PC-3 (cell line): ENCODE data around the gene SPATA46. TPM values are rescaled to one million over a fixed set of nuclear protein-coding genes. Genes with fewer than 3 reads are reported as not detected.

Source experiments
- ATAC-seq: fragments of 200-7000 bp; cut with Tn5 transposase; 2 replicates; pipeline ENCODE4 v1.9.1; 2020; ENCODE audit warnings: mild to moderate bottlenecking, moderate library complexity
- BruUV-seq: library from RNA; stranded (reverse); fragments of 400-500 nt; replicated peaks from 2 replicates; lab custom pipeline; 2021; lab: Mats Ljungman, UMichigan
- CTCF ChIA-PET: fragments of 300-600 bp; sonication (Branson Sonifier 250); formaldehyde crosslinking; loops from one replicate; lab custom pipeline; 2022; ENCODE audit warnings: antibody characterized with exemption; lab: Charles Lee
- POLR2A ChIA-PET: fragments of 300-600 bp; sonication (Branson Sonifier 250); formaldehyde crosslinking; loops from one replicate; lab custom pipeline; 2022; ENCODE audit warnings: antibody characterized with exemption; ENCODE audit not compliant: unreplicated experiment; lab: Charles Lee
- DNase-seq: peaks from one replicate; pipeline ENCODE4 v3.0.0-alpha.2; 2015
- H2AFZ ChIP-seq: fragments of 300-600 bp; sonication (generic); 2 replicates; pipeline ENCODE4 v1.6.0; 2016; ENCODE audit warnings: antibody characterized with exemption, low read length
- H3F3A ChIP-seq: fragments of 300-600 bp; sonication (generic); one replicate; pipeline ENCODE4 v1.6.0; 2017; ENCODE audit warnings: antibody characterized with exemption, low read length, control low read depth, mild to moderate bottlenecking; ENCODE audit not compliant: unreplicated experiment
- H3K27ac ChIP-seq: fragments of 300-600 bp; sonication (generic); 2 replicates; pipeline ENCODE4 v1.5.1; 2016; ENCODE audit warnings: mild to moderate bottlenecking, low read length
- H3K27me3 ChIP-seq: fragments of 300-600 bp; sonication (generic); 2 replicates; pipeline ENCODE4 v1.6.1; 2016; ENCODE audit warnings: low read length, mixed read lengths
- H3K36me3 ChIP-seq: fragments of 300-600 bp; sonication (generic); 2 replicates; pipeline ENCODE4 v1.6.1; 2016; ENCODE audit warnings: low read depth, mixed run types, low read length, mixed read lengths
- H3K4me1 ChIP-seq: fragments of 300-600 bp; sonication (generic); 2 replicates; pipeline ENCODE4 v1.5.1; 2016; ENCODE audit warnings: low read length; ENCODE audit not compliant: insufficient read depth
- H3K4me2 ChIP-seq: fragments of 300-600 bp; sonication (generic); 2 replicates; pipeline ENCODE4 v1.6.0; 2016; ENCODE audit warnings: low read length
- H3K4me3 ChIP-seq: fragments of 300-600 bp; sonication (generic); 2 replicates; pipeline ENCODE4 v1.5.1; 2016; ENCODE audit warnings: mild to moderate bottlenecking, low read length, mixed read lengths
- H3K79me2 ChIP-seq: fragments of 300-600 bp; sonication (generic); 2 replicates; pipeline ENCODE4 v1.6.1; 2017; ENCODE audit warnings: low read length, mixed read lengths
- H3K9ac ChIP-seq: fragments of 300-600 bp; sonication (generic); 2 replicates; pipeline ENCODE4 v1.6.0; 2016; ENCODE audit warnings: mild to moderate bottlenecking, low read length
- H3K9me2 ChIP-seq: fragments of 300-600 bp; sonication (generic); replicated peaks from 2 replicates; pipeline ENCODE4 v1.6.1; 2016; ENCODE audit warnings: mixed run types, low read length, mixed read lengths
- H3K9me3 ChIP-seq: fragments of 300-600 bp; sonication (generic); 2 replicates; pipeline ENCODE4 v1.6.1; 2016; ENCODE audit warnings: low read length, mixed read lengths
- H4K20me1 ChIP-seq: fragments of 300-600 bp; sonication (generic); 2 replicates; pipeline ENCODE4 v1.6.1; 2016; ENCODE audit warnings: low read length, mixed read lengths
- EZH2 ChIP-seq: fragments of 300-600 bp; sonication (generic); IDR thresholded peaks from one replicate; pipeline ENCODE4 v1.6.1; 2017; ENCODE audit warnings: antibody characterized with exemption, mild to moderate bottlenecking, low read length; ENCODE audit not compliant: unreplicated experiment
- EZH2phosphoT487 ChIP-seq: fragments of 300-600 bp; sonication (generic); IDR thresholded peaks from 2 replicates; pipeline ENCODE4 v1.6.1; 2018; ENCODE audit warnings: mild to moderate bottlenecking, antibody characterized with exemption, low read length, borderline replicate concordance
- intact Hi-C: fragments of 100-400 bp; cut with micrococcal nuclease; formaldehyde crosslinking; loops from 2 replicates; pipeline ENCODE4 v1.9.0; 2023
- total RNA-seq: library from RNA; depleted of rRNA; stranded (reverse); fragments of >200 nt; gene quantifications from 2 replicates; pipeline ENCODE4 v1.2.3, GENCODE V29; 2014
- TF ChIP-seq, protein P1 (sequence below): fragments of 300-600 bp; sonication (generic); conservative IDR thresholded peaks from 2 replicates; pipeline ENCODE4 v1.5.1; 2017; ENCODE audit warnings: antibody characterized with exemption, low read depth, mild to moderate bottlenecking, low read length

SPATA46 gene
- total RNA-seq, 1 experiment from 2014 or later: not detected

DNA sequence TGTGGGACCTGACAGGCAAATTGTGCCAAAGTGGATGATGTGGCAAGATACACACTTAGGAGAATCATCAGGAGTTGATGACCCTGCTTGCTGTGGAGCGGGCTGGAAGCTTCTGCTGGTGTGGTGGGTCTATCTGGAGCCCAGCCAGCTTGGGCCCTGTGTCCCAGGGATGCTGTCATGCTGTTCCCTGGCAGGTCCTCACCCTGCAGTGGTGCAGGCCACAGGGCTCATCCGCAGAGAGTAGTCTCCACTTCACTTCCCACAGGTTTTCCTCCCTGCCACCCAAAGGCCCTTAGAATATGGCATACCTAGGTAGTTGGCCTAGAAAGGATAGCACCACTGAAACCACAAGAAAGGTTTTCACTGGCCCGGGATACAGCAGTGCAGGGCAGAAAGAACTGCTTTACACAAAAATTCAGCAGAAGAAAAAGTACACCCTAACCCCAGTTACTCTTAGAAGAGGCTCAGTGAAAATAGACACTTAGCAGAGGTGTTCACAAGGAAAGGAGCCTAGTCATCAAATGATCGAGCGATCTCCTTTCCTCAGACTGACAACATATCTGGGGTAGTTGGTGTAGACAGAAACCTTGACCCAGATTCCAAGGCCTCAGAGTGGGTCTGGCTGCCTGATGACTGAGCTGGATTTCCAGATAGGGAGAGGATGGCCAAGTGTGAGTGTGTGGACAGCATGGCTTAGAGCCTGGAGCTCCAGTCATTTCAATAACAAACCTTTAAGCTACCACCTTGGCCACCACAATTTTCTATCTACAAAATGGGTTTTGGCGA, 3.6 kb upstream of the SPATA46 start:
- ChIA-PET CTCF (interaction anchor here (1.5 kb wide), 1 partner anchor 23 kb away, joined by 5 read pairs; no protein-coding TSS in a partner anchor), POLR2A (no interaction called here)

DNA sequence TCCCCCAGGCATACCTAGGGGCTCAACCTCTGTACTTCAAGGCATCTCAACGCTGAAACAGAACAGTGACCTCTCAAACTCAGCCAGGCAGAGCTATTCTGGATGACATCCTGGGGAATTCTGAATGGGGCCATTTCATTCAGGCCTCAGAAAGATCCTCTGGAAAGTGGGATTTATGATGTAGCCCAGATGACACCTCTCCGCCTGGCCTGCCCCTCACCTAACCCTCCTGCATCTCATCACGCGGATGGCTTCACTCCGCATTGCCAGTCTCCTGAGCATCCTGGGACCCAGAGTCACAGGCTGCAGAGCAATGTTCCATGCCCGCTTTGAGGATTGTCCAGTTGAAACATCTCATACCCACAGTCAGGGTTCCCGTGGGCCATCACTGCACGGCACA, 1.2 kb downstream of the SPATA46 start:
- Histone ChIP-seq H3F3A (no peaks in the 10 kb centered on the region), H3K79me2 (no peaks in the 10 kb centered on the region), H3K4me3 (no peak overlapping the region), H3K4me2 (no peak overlapping the region), H3K9ac (no peak overlapping the region), H3K4me1 (peaks cover 33% of the 10 kb centered on the region), H3K9me2 (no peaks in the 10 kb centered on the region), H2AFZ (no peak overlapping the region), H3K9me3 (no peaks in the 10 kb centered on the region), H4K20me1 (no peaks in the 10 kb centered on the region), H3K36me3 (no peaks in the 10 kb centered on the region), H3K27me3 (no peaks in the 10 kb centered on the region), H3K27ac (no peak overlapping the region)
- TF ChIP-seq, protein P1, sequence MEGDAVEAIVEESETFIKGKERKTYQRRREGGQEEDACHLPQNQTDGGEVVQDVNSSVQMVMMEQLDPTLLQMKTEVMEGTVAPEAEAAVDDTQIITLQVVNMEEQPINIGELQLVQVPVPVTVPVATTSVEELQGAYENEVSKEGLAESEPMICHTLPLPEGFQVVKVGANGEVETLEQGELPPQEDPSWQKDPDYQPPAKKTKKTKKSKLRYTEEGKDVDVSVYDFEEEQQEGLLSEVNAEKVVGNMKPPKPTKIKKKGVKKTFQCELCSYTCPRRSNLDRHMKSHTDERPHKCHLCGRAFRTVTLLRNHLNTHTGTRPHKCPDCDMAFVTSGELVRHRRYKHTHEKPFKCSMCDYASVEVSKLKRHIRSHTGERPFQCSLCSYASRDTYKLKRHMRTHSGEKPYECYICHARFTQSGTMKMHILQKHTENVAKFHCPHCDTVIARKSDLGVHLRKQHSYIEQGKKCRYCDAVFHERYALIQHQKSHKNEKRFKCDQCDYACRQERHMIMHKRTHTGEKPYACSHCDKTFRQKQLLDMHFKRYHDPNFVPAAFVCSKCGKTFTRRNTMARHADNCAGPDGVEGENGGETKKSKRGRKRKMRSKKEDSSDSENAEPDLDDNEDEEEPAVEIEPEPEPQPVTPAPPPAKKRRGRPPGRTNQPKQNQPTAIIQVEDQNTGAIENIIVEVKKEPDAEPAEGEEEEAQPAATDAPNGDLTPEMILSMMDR: no peak
- no peak for TF ChIP-seq EZH2phosphoT487
- TF ChIP-seq EZH2: no peak
- POLR2A ChIA-PET: no interaction called here
- ATAC-seq (no peak), DNase-seq (no peak)
- BruUV-seq: no TSS peak
- intact Hi-C loops: no loop called here
- CTCF ChIA-PET: no interaction called here

More for the DNA sequence above, 3.6 kb upstream of the SPATA46 start:
- H3K4me1 ChIP-seq: peaks cover 27% of the 10 kb centered on the region
- H3F3A ChIP-seq: no peaks in the 10 kb centered on the region
- no peaks in the 10 kb centered on the region for H4K20me1 ChIP-seq
- TF ChIP-seq EZH2 (no peak), EZH2phosphoT487 (no peak)
- H3K9me3 ChIP-seq: no peaks in the 10 kb centered on the region
- BruUV-seq: no TSS peak
- no peak overlapping the region for H2AFZ ChIP-seq
- H3K4me2 ChIP-seq: no peak overlapping the region
- DNase-seq (peak; percentile 37), ATAC-seq (no peak)
- no peaks in the 10 kb centered on the region for H3K36me3 ChIP-seq
- no peaks in the 10 kb centered on the region for H3K9me2 ChIP-seq
- no peak overlapping the region for H3K9ac ChIP-seq
- no peak overlapping the region for H3K4me3 ChIP-seq
- intact Hi-C loops: no loop called here
- H3K27ac ChIP-seq: peak overlapping the region; percentile 95
- H3K79me2 ChIP-seq: no peaks in the 10 kb centered on the region
- no peaks in the 10 kb centered on the region for H3K27me3 ChIP-seq

DNA sequence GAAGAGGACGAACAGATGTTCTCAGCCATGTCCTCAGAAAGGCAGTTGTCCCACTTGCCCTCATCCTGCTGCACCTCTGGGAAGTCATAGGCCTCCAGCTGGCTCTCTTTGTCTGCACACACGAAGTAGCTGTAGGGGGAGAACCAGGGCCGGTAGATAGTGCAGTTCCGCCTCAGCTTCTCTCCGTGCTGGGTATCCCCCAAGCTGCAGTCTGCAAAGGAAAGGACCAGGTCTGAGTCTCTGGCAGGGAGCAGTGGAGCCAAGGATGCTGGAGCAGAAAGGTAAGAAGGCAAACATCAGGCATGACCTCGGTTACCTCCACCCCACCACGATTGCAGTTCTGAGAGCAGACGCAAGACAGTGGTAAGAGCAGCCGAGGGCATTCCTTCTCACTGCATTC, 2.2 kb downstream of the SPATA46 start:
- no peak overlapping the region for H2AFZ ChIP-seq
- H3K4me1 ChIP-seq: peaks cover 28% of the 10 kb centered on the region
- H3K27ac ChIP-seq: no peak overlapping the region
- H4K20me1 ChIP-seq: no peaks in the 10 kb centered on the region
- DNase-seq (no peak), ATAC-seq (no peak)
- no peaks in the 10 kb centered on the region for H3K79me2 ChIP-seq
- no TSS peak for BruUV-seq
- no peak overlapping the region for H3K9ac ChIP-seq
- no peaks in the 10 kb centered on the region for H3K36me3 ChIP-seq
- H3F3A ChIP-seq: no peaks in the 10 kb centered on the region
- intact Hi-C loops: no loop called here
- H3K4me2 ChIP-seq: peak overlapping the region; percentile 23
- ChIA-PET CTCF (no interaction called here), POLR2A (no interaction called here)
- H3K9me3 ChIP-seq: no peaks in the 10 kb centered on the region
- H3K27me3 ChIP-seq: no peaks in the 10 kb centered on the region
- TF ChIP-seq EZH2phosphoT487: no peak
- TF ChIP-seq, protein P1: no peak
- no peak for TF ChIP-seq EZH2
- H3K9me2 ChIP-seq: no peaks in the 10 kb centered on the region
- H3K4me3 ChIP-seq: no peak overlapping the region
